Limb (tissue), 2 donors: ENCODE results near the gene PRR11.
A peak's percentile ranks its signal among the peaks of the same experiment; 100 is the strongest.
"Not testable (repeated sequence)": the region's sequence is repeated elsewhere in the genome, so short reads cannot be mapped to it uniquely, and the experiment has no call there.

ENCODE experiments used
- DNase-seq, 2 donors: peaks; one replicate each; pipeline ENCODE4 v3.0.0-alpha.2; 2016; ENCODE audit errors: extremely low spot score in 2 of 2

Gene PRR11

GRCh38 chr17:59155439-59156177, at the start of gene PRR11:
TSS of gene PRR11 (plus strand) at chr17:59155746. CDS start at chr17:59169753, 14,007 bp downstream.
- peak; percentile 92 to 100 for DNase-seq

- DNase-seq: peak; percentile 11 to 74
Observed at GRCh38 chr17:59105852-59106462, 49.6 kb upstream of the PRR11 start.

- DNase-seq: peak; percentile 98 to 99
Observed at GRCh38 chr17:59106463-59107305, 48.9 kb upstream of the PRR11 start, which contains the start of gene TRIM37. TSS of gene TRIM37 (minus strand) at chr17:59106880. CDS start at chr17:59106461, 419 bp downstream.

- DNase-seq: no peak
Observed at GRCh38 chr17:59107306-59107670, 48.3 kb upstream of the PRR11 start.

GRCh38 chr17:59108400-59109102, 47.0 kb upstream of the PRR11 start:
- no peak for DNase-seq

GRCh38 chr17:59110973-59111372, 44.6 kb upstream of the PRR11 start:
- DNase-seq: no peak

- no peak for DNase-seq
Observed at GRCh38 chr17:59111539-59111938, 44.0 kb upstream of the PRR11 start.

GRCh38 chr17:59115474-59115873, 40.1 kb upstream of the PRR11 start:
- no peak for DNase-seq

- DNase-seq: no peak
Observed at GRCh38 chr17:59121901-59122480, 33.6 kb upstream of the PRR11 start.

GRCh38 chr17:59124665-59125064, 30.9 kb upstream of the PRR11 start:
- DNase-seq: no peak

GRCh38 chr17:59126809-59127417, 28.6 kb upstream of the PRR11 start:
- DNase-seq: no peak

GRCh38 chr17:59129814-59130213, 25.7 kb upstream of the PRR11 start:
- no peak for DNase-seq

GRCh38 chr17:59131131-59131530, 24.4 kb upstream of the PRR11 start:
- DNase-seq: no peak

- DNase-seq: not testable (repeated sequence)
Observed at GRCh38 chr17:59138339-59138738, 17.2 kb upstream of the PRR11 start.

GRCh38 chr17:59139939-59140338, 15.6 kb upstream of the PRR11 start:
- no peak for DNase-seq

GRCh38 chr17:59141860-59142259, 13.7 kb upstream of the PRR11 start:
- DNase-seq: no peak

- DNase-seq: no peak
Observed at GRCh38 chr17:59145571-59146096, 9.9 kb upstream of the PRR11 start.

- no peak for DNase-seq
Observed at GRCh38 chr17:59149051-59149450, 6.5 kb upstream of the PRR11 start.

- DNase-seq: no peak
Observed at GRCh38 chr17:59149841-59150511, 5.6 kb upstream of the PRR11 start.

- DNase-seq: no peak
Observed at GRCh38 chr17:59151006-59151405, 4.5 kb upstream of the PRR11 start.
